OCI-LY1 (cell line): ENCODE measurements around the gene TMEM51.

Experiments
- H2AFZ ChIP-seq: fragments of 200-600 bp; sonication (generic), shearing (Covaris generic); 2 replicates; pipeline ENCODE4 v1.6.0; 2014; ENCODE audit warnings: antibody characterized with exemption, mild to moderate bottlenecking, low read length
- H3F3A ChIP-seq: fragments of 200-600 bp; sonication (generic), shearing (Covaris generic); 2 replicates; pipeline ENCODE4 v1.6.0; 2014; ENCODE audit warnings: mild to moderate bottlenecking, antibody characterized with exemption, low read length, moderate library complexity; ENCODE audit not compliant: insufficient read depth
- H3K27ac ChIP-seq: fragments of 200-600 bp; sonication (generic); 2 replicates; pipeline ENCODE4 v1.5.1; 2014; ENCODE audit warnings: low read length, mixed run types, mild to moderate bottlenecking, low read depth; ENCODE audit not compliant: poor library complexity, severe bottlenecking
- H3K27me3 ChIP-seq: fragments of 200-600 bp; sonication (generic); 2 replicates; pipeline ENCODE4 v1.6.0; 2014; ENCODE audit warnings: antibody characterized with exemption, mild to moderate bottlenecking, low read length, moderate library complexity; ENCODE audit not compliant: insufficient read depth
- H3K36me3 ChIP-seq: fragments of 200-600 bp; sonication (generic); 2 replicates; pipeline ENCODE4 v1.6.1; 2014; ENCODE audit warnings: mild to moderate bottlenecking, antibody characterized with exemption, low read length, moderate library complexity, mixed read lengths; ENCODE audit not compliant: insufficient read depth
- H3K4me1 ChIP-seq: fragments of 200-600 bp; sonication (generic); 2 replicates; pipeline ENCODE4 v1.5.1; 2014; ENCODE audit warnings: mild to moderate bottlenecking, low read length, moderate library complexity; ENCODE audit not compliant: insufficient read depth, severe bottlenecking
- H3K4me2 ChIP-seq: fragments of 200-600 bp; sonication (generic), shearing (Covaris generic); 2 replicates; pipeline ENCODE4 v1.6.1; 2014; ENCODE audit warnings: low read length
- H3K4me3 ChIP-seq: fragments of 200-600 bp; sonication (generic); 2 replicates; pipeline ENCODE4 v1.5.1; 2014; ENCODE audit warnings: low read length, low read depth, mild to moderate bottlenecking, mixed read lengths; ENCODE audit not compliant: poor library complexity, severe bottlenecking
- H3K79me2 ChIP-seq: fragments of 200-600 bp; shearing (Covaris generic); 2 replicates; pipeline ENCODE4 v1.6.1; 2016; ENCODE audit warnings: mixed run types, low read length, mixed read lengths; ENCODE audit not compliant: insufficient read depth
- H3K9ac ChIP-seq: fragments of 200-600 bp; sonication (generic), shearing (Covaris generic); 2 replicates; pipeline ENCODE4 v1.6.1; 2014; ENCODE audit warnings: mild to moderate bottlenecking, low read length, mixed read lengths
- H3K9me2 ChIP-seq: fragments of 200-600 bp; sonication (generic), shearing (Covaris generic); 2 replicates; pipeline ENCODE4 v1.6.1; 2014; ENCODE audit warnings: low read depth, mild to moderate bottlenecking, low read length, mixed read lengths
- H3K9me3 ChIP-seq: fragments of 200-600 bp; shearing (Covaris generic); 2 replicates; pipeline ENCODE4 v1.6.1; 2014; ENCODE audit warnings: low read length, mixed read lengths
- H4K20me1 ChIP-seq: fragments of 200-600 bp; sonication (generic), shearing (Covaris generic); 2 replicates; pipeline ENCODE4 v1.6.0; 2016; ENCODE audit warnings: mild to moderate bottlenecking, low read length; ENCODE audit not compliant: insufficient read depth
- CTCF ChIP-seq: fragments of 200-600 bp; sonication (generic), shearing (Covaris generic); IDR thresholded peaks from 2 replicates; pipeline ENCODE4 v1.5.1; 2017; ENCODE audit warnings: mild to moderate bottlenecking, antibody characterized with exemption, low read length, moderate library complexity, mixed read lengths
- EZH2 ChIP-seq: fragments of 200-600 bp; sonication (generic), shearing (Covaris generic); IDR thresholded peaks from 2 replicates; pipeline ENCODE4 v1.8.0; 2017; ENCODE audit warnings: borderline replicate concordance, mixed run types, mild to moderate bottlenecking, antibody characterized with exemption, low read length, moderate library complexity, mixed read lengths

TMEM51 gene

GRCh38 chr1:15205586-15206346, 52.2 kb downstream of the TMEM51 start:
- H3K9me3 ChIP-seq = no peaks in the 10 kb centered on the region
- H3K9me2 ChIP-seq = no peaks in the 10 kb centered on the region
- no peaks in the 10 kb centered on the region for H3K79me2 ChIP-seq
- TF ChIP-seq CTCF (no peak), EZH2 (no peak)
- no peaks in the 10 kb centered on the region for H3F3A ChIP-seq
- H3K4me1 ChIP-seq = no peaks in the 10 kb centered on the region
- H4K20me1 ChIP-seq = no peaks in the 10 kb centered on the region
- H3K9ac ChIP-seq = no peak overlapping the region
- H3K27ac ChIP-seq = no peak overlapping the region
- no peak overlapping the region for H2AFZ ChIP-seq
- H3K4me3 ChIP-seq = no peak overlapping the region
- no peaks in the 10 kb centered on the region for H3K36me3 ChIP-seq
- H3K27me3 ChIP-seq = no peaks in the 10 kb centered on the region
- H3K4me2 ChIP-seq = no peak overlapping the region

GRCh38 chr1:15206418-15207030, 53.0 kb downstream of the TMEM51 start:
- H3K4me1 ChIP-seq = no peaks in the 10 kb centered on the region
- TF ChIP-seq CTCF (no peak), EZH2 (no peak)
- no peaks in the 10 kb centered on the region for H4K20me1 ChIP-seq
- H3K27me3 ChIP-seq = no peaks in the 10 kb centered on the region
- H3K9me3 ChIP-seq = no peaks in the 10 kb centered on the region
- H3K9me2 ChIP-seq = no peaks in the 10 kb centered on the region
- H3K9ac ChIP-seq = no peak overlapping the region
- H3F3A ChIP-seq = no peaks in the 10 kb centered on the region
- H2AFZ ChIP-seq = no peak overlapping the region
- no peaks in the 10 kb centered on the region for H3K36me3 ChIP-seq
- H3K4me2 ChIP-seq = no peak overlapping the region
- no peak overlapping the region for H3K4me3 ChIP-seq
- no peaks in the 10 kb centered on the region for H3K79me2 ChIP-seq
- no peak overlapping the region for H3K27ac ChIP-seq

DNA sequence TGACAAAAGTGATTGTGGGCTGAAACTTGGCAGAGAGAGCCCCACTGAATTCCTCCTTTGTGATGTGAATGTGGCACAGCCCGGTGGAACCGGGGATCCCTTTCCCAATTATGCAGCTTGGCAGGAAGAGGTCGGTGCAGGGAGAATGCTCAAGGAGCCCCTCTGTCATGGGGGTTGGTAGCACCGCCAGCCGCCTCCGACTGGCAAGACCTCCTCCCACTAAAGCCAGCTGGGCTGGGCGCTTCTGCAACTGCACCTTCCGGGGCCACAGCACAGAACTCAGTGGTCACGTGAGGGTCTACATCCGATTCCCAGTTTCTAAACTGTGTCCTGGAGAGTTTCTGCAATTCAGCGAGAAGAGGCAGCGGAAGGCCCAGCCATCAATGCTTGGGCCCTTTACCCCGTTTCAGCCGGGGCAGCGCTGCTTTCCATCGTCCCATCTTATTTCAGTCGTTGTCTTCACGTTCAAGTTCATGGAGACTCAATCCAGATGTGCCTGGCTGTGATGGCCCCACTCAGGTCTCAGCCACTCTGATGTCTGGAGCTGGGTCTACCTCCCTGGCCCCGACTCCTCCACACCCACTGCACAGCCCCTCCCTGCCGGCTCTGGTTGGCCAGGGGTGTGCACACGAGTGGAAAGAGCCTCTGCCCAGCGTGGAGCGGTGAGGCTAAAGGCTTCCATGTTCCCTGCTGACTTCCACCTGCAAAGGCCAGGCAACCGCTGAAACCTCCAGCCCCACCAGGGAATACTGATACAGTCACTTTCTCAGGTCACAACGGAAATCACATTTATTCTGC, 53.7 kb downstream of the TMEM51 start:
- Histone ChIP-seq H3F3A (no peaks in the 10 kb centered on the region), H3K79me2 (no peaks in the 10 kb centered on the region)

More for the DNA sequence above, 53.7 kb downstream of the TMEM51 start:
- H3K9me2 ChIP-seq = no peaks in the 10 kb centered on the region
- no peaks in the 10 kb centered on the region for H3K4me1 ChIP-seq
- H3K36me3 ChIP-seq = no peaks in the 10 kb centered on the region
- no peak overlapping the region for H3K27ac ChIP-seq
- H2AFZ ChIP-seq = no peak overlapping the region
- H3K27me3 ChIP-seq = no peaks in the 10 kb centered on the region
- H4K20me1 ChIP-seq = no peaks in the 10 kb centered on the region
- no peak overlapping the region for H3K4me2 ChIP-seq
- no peaks in the 10 kb centered on the region for H3K9me3 ChIP-seq
- H3K9ac ChIP-seq = no peak overlapping the region
- H3K4me3 ChIP-seq = no peak overlapping the region
- TF ChIP-seq CTCF (no peak), EZH2 (no peak)
